Tibial artery (tissue), 4 donors: ENCODE results near the gene SDCCAG8.

ENCODE experiments used
- DNase-seq, 2 donors: peaks; one replicate each; pipeline ENCODE4 v3.0.0-alpha.2; 2019
- H3K27ac ChIP-seq, 2 donors: fragments of 200-600 bp; sonication (generic) in 1 of 2; 1 replicate in 1 of 2; 2 replicates in 1 of 2; pipeline ENCODE4 v1.5.1; 2018 to 2019; ENCODE audit warnings: mild to moderate bottlenecking in 1 of 2
- H3K27me3 ChIP-seq, 2 donors: fragments of 200-600 bp; sonication (generic) in 1 of 2; one replicate each; pipeline versions ENCODE4 v1.5.1 to v1.6.0; 2016 to 2019
- H3K36me3 ChIP-seq, 3 donors: fragments of 200-600 bp; sonication (generic) in 2 of 3; one replicate each; pipeline ENCODE4 v1.5.1; 2016 to 2019; ENCODE audit warnings: mild to moderate bottlenecking in 2 of 3
- H3K4me1 ChIP-seq, 4 donors: fragments of 200-600 bp; sonication (generic) in 2 of 4; 1 replicate in 3 of 4; 2 replicates in 1 of 4; pipeline ENCODE4 v1.5.1; 2016 to 2019
- H3K4me3 ChIP-seq, 2 donors: fragments of 200-600 bp; sonication (generic) in 1 of 2; 1 replicate in 1 of 2; 2 replicates in 1 of 2; pipeline ENCODE4 v1.5.1; 2018 to 2019; ENCODE audit warnings: mild to moderate bottlenecking in 2 of 2
- H3K9me3 ChIP-seq, 3 donors: fragments of 200-600 bp; sonication (generic) in 1 of 3; one replicate each; pipeline ENCODE4 v1.5.1; 2016 to 2019
- intact Hi-C: fragments of 100-400 bp; cut with DNase I; formaldehyde crosslinking; loops from one replicate; pipeline ENCODE4 v1.15.0; 2023; ENCODE audit warnings: low total_unique reads
- TF ChIP-seq, protein P1 (sequence below), 2 experiments: fragments of 200-600 bp in 1 of 2; fragments of 450-650 bp in 1 of 2; IDR thresholded peaks; one replicate each; pipeline ENCODE4 v1.5.1; 2017 to 2019; ENCODE audit warnings: antibody characterized with exemption in 2 of 2, mild to moderate bottlenecking in 1 of 2, moderate library complexity in 1 of 2

SDCCAG8 gene

GRCh38 chr1:243394601-243395464, 139.0 kb downstream of the SDCCAG8 start:
- no peaks in the 10 kb centered on the region for H3K27me3 ChIP-seq
- no peak overlapping the region for H3K4me3 ChIP-seq

DNA sequence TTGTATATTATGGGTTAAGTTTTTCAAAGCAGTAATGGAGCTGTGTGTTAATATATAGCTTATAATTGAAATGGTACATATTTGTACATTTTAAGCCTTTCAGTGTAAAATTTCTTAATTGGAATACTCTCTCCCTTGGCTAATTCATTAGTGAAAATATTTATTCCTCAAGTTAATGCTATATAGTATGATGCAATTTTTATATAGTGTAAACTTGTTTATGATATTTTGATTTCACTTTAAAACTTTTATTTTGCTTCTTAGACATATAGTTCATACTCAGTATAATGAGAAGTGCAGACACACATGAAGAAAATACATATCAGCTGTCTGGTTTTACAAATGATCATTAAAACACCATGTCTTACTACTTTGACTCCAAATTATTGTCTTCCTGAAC, 140.6 kb downstream of the SDCCAG8 start:
- H3K27ac ChIP-seq = no peak overlapping the region
- TF ChIP-seq, protein P1, sequence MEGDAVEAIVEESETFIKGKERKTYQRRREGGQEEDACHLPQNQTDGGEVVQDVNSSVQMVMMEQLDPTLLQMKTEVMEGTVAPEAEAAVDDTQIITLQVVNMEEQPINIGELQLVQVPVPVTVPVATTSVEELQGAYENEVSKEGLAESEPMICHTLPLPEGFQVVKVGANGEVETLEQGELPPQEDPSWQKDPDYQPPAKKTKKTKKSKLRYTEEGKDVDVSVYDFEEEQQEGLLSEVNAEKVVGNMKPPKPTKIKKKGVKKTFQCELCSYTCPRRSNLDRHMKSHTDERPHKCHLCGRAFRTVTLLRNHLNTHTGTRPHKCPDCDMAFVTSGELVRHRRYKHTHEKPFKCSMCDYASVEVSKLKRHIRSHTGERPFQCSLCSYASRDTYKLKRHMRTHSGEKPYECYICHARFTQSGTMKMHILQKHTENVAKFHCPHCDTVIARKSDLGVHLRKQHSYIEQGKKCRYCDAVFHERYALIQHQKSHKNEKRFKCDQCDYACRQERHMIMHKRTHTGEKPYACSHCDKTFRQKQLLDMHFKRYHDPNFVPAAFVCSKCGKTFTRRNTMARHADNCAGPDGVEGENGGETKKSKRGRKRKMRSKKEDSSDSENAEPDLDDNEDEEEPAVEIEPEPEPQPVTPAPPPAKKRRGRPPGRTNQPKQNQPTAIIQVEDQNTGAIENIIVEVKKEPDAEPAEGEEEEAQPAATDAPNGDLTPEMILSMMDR (IDR thresholded peaks at IDR 0.05) = no peak
- DNase-seq = no peak
- H3K27me3 ChIP-seq = no peaks in the 10 kb centered on the region
- intact Hi-C loops = no loop called here
- no peaks in the 10 kb centered on the region for H3K4me1 ChIP-seq
- H3K4me3 ChIP-seq = no peak overlapping the region
- no peaks in the 10 kb centered on the region for H3K36me3 ChIP-seq
- no peaks in the 10 kb centered on the region for H3K9me3 ChIP-seq

More at GRCh38 chr1:243394601-243395464, 139.0 kb downstream of the SDCCAG8 start:
- H3K27ac ChIP-seq = no peak overlapping the region
- intact Hi-C loops = no loop called here
- TF ChIP-seq, protein P1 (IDR thresholded peaks at IDR 0.05) = no peak
- no peaks in the 10 kb centered on the region for H3K4me1 ChIP-seq
- no peaks in the 10 kb centered on the region for H3K36me3 ChIP-seq
- no peak for DNase-seq
- H3K9me3 ChIP-seq = no peaks in the 10 kb centered on the region

DNA sequence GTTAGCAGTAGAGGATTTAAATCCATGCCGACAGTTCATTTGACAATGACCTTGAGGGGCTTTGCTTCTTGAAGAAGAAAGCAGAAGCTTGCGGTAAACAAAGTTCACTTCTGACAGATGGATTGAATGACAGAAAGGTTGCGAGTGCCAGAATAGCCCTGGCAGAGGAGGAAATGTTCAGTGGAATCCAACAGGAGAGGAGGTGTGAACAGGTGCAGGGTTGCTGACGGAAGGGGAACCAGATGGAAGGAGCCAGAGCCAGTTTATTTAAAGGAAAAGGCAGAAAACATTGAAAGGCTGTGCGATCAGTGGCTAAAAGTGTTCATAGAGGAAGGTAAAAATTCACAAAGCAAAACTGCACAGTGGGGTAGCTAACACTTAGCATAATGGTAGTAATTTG, 141.0 kb downstream of the SDCCAG8 start:
- no peak for DNase-seq
- H3K4me1 ChIP-seq = no peaks in the 10 kb centered on the region
- intact Hi-C loops = no loop called here
- TF ChIP-seq, protein P1 (IDR thresholded peaks at IDR 0.05) = no peak
- no peaks in the 10 kb centered on the region for H3K27me3 ChIP-seq
- H3K36me3 ChIP-seq = no peaks in the 10 kb centered on the region
- H3K9me3 ChIP-seq = no peaks in the 10 kb centered on the region
- no peak overlapping the region for H3K4me3 ChIP-seq
- H3K27ac ChIP-seq = no peak overlapping the region

DNA sequence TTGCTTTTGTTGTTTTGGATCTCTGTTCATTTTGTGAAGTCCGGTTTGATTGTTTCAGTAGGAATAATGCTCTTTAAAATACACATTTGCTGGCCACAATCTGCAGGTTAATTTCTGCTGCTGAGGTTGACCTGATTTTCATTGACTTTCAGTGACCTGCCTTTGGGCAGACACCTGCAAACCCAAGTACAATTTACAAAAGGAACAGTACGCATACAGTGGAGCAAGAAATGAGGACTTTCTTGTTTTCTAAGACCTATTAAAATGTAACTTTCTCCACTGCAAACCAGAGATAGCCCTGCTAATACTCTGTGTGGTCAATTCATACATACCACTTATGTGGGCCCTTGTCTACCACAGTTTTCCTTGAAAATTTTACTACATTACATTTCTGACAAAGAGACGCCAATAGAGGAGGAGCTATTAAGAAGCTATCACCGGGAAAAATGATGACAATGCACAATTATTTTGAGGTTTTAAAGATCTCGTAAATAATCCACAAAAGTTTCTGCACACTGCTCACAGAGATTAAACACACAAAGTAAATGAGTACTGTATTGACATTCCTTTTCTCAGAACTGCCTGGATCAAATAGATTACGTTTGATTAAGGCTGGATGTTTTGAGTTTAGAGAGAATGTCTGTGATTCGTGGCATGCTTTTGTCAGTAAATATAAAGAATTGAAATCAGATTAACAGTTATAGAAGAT, 141.9 kb downstream of the SDCCAG8 start:
- TF ChIP-seq, protein P1 (IDR thresholded peaks at IDR 0.05) = no peak
- DNase-seq = no peak
- no peaks in the 10 kb centered on the region for H3K4me1 ChIP-seq
- H3K9me3 ChIP-seq = no peaks in the 10 kb centered on the region
- no peak overlapping the region for H3K27ac ChIP-seq
- H3K4me3 ChIP-seq = no peak overlapping the region
- intact Hi-C loops = no loop called here
- no peaks in the 10 kb centered on the region for H3K36me3 ChIP-seq
- H3K27me3 ChIP-seq = no peaks in the 10 kb centered on the region

DNA sequence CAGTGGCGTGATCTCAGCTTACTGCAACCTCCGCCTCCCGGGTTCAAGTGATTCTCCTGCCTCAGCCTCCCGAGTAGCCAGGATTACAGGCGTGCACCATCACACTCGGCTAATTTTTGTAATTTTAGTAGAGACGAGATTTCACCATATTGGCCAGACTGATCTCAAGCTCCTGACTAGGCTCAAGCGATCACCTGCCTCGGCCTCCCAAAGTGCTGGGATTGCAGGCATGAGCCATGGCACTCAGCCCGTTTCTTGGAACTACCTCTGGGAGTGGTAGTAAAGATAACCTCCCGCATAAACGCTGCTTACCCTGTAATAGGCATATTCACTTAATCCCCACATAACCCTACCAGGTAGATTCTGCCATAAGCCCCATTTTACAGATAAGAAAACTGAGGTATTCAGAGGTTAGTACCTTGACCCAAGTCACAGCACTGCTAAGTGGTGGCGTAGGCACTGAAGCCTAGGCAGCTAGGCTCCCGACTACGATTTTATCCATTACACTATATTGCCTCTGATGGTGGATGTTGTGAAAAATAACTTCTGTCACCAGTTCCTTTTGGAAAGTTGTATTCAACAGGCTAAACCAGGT, 143.8 kb downstream of the SDCCAG8 start:
- DNase-seq = no peak
- Histone ChIP-seq H3K9me3 (no peaks in the 10 kb centered on the region), H3K27ac (no peak overlapping the region), H3K36me3 (peaks cover 0 to 8% (median 6%) of the 10 kb centered on the region in 3 donors), H3K27me3 (no peaks in the 10 kb centered on the region), H3K4me1 (no peaks in the 10 kb centered on the region), H3K4me3 (no peak overlapping the region)
- intact Hi-C loops = no loop called here
- TF ChIP-seq, protein P1 (IDR thresholded peaks at IDR 0.05) = no peak
